CD4-positive, CD25-positive, alpha-beta regulatory T cell (primary cell): ENCODE data around the gene LRRC47. TPM values are rescaled to one million over a fixed set of nuclear protein-coding genes. Genes with fewer than 3 reads are reported as not detected.

Experiments used
- ATAC-seq, 2 donors: fragments of 150-1000 bp; cut with Tn5 transposase; one replicate each; pipeline ENCODE4 v1.10.0; 2021; ENCODE audit warnings: low read depth in 2 of 2, moderate number of reproducible peaks in 2 of 2, moderate library complexity in 1 of 2
- DNase-seq, 3 donors: peaks; one replicate each; pipeline versions ENCODE4 v3.0.0 to v3.0.0-alpha.2; 2012 to 2022; ENCODE audit warnings: mixed read lengths in 1 of 3
- H3K27ac ChIP-seq: one replicate; pipeline ENCODE4 v1.7.0; 2013; ENCODE audit warnings: mild to moderate bottlenecking, low read length; ENCODE audit not compliant: insufficient read depth, poor library complexity, severe bottlenecking
- H3K27me3 ChIP-seq: one replicate; pipeline ENCODE4 v1.7.0; 2013; ENCODE audit warnings: low read length; ENCODE audit not compliant: control insufficient read depth, insufficient read depth
- H3K36me3 ChIP-seq: one replicate; pipeline ENCODE4 v1.7.0; 2013; ENCODE audit warnings: mild to moderate bottlenecking, low read length, moderate library complexity; ENCODE audit not compliant: control insufficient read depth, insufficient read depth
- H3K4me1 ChIP-seq: 2 replicates; pipeline ENCODE4 v1.7.0; 2013; ENCODE audit warnings: mild to moderate bottlenecking, low read length; ENCODE audit not compliant: insufficient read depth, control insufficient read depth, poor library complexity, severe bottlenecking
- H3K4me3 ChIP-seq: one replicate; pipeline ENCODE4 v1.7.0; 2013; ENCODE audit warnings: low read depth, mild to moderate bottlenecking, low read length, moderate library complexity
- H3K9me3 ChIP-seq, 2 experiments: 1 replicate in 1 of 2; 2 replicates in 1 of 2; pipeline ENCODE4 v1.7.0; 2013; ENCODE audit warnings: low read length in 2 of 2, mild to moderate bottlenecking in 1 of 2, moderate library complexity in 1 of 2; ENCODE audit not compliant: control insufficient read depth in 2 of 2
- H3K27ac Mint-ChIP-seq, 3 donors: one replicate each; pipeline ENCODE4 v1.8.0; 2020 to 2022; ENCODE audit warnings: mild to moderate bottlenecking in 3 of 3, mixed read lengths in 3 of 3, moderate library complexity in 2 of 3
- H3K27me3 Mint-ChIP-seq: one replicate; pipeline ENCODE4 v1.8.0; 2022; ENCODE audit warnings: mild to moderate bottlenecking, mixed read lengths
- H3K36me3 Mint-ChIP-seq: one replicate; pipeline ENCODE4 v1.8.0; 2020; ENCODE audit warnings: mixed read lengths
- H3K4me1 Mint-ChIP-seq, 4 donors: one replicate each; pipeline ENCODE4 v1.8.0; 2020 to 2022; ENCODE audit warnings: mixed read lengths in 4 of 4, mild to moderate bottlenecking in 1 of 4
- H3K4me3 Mint-ChIP-seq, 4 donors: one replicate each; pipeline ENCODE4 v1.8.0; 2020 to 2022; ENCODE audit warnings: mild to moderate bottlenecking in 4 of 4, mixed read lengths in 4 of 4, moderate library complexity in 3 of 4
- H3K9me3 Mint-ChIP-seq, 7 donors: one replicate each; pipeline ENCODE4 v1.8.0; 2020 to 2022; ENCODE audit warnings: mixed read lengths in 7 of 7, mild to moderate bottlenecking in 3 of 7, moderate library complexity in 2 of 7
- polyA plus RNA-seq, 4 donors: library from polyadenylated mRNA; unstranded; fragments of 300-500 nt; fragmentation: Illumina TruSeq; gene quantifications; one replicate each; pipeline ENCODE4 v1.2.3, GENCODE V29; 2021
- total RNA-seq: library from RNA; stranded (reverse); gene quantifications from one replicate; pipeline ENCODE4 v1.2.3, GENCODE V29; 2022

Gene LRRC47
- total and polyA plus RNA-seq, 5 donors from 2014 or later: 22.0 to 33.9 (median 26.0) TPM

- no peaks in the 10 kb centered on the region for H3K27me3 ChIP-seq
- no peaks in the 10 kb centered on the region for H3K9me3 ChIP-seq
- no peak overlapping the region for H3K27ac ChIP-seq
- Mint-ChIP-seq H3K9me3 (peaks cover 0 to 1% (median 0%) of the 10 kb centered on the region in 7 donors), H3K27ac (no peak overlapping the region), H3K27me3 (no peaks in the 10 kb centered on the region), H3K4me1 (no peaks in the 10 kb centered on the region), H3K4me3 (no peak overlapping the region), H3K36me3 (no peaks in the 10 kb centered on the region)
- DNase-seq (no peak), ATAC-seq (no peak)
- no peaks in the 10 kb centered on the region for H3K36me3 ChIP-seq
- H3K4me3 ChIP-seq: no peak overlapping the region
- H3K4me1 ChIP-seq: no peaks in the 10 kb centered on the region
Measured at GRCh38 chr1:3730543-3731247, 65.6 kb downstream of the LRRC47 start.

GRCh38 chr1:3729594-3730542 lies 66.4 kb downstream of the LRRC47 start:
- Mint-ChIP-seq H3K4me1 (no peaks in the 10 kb centered on the region), H3K27me3 (no peaks in the 10 kb centered on the region), H3K36me3 (no peaks in the 10 kb centered on the region), H3K27ac (no peak overlapping the region), H3K4me3 (no peak overlapping the region), H3K9me3 (peaks cover 0 to 1% (median 0%) of the 10 kb centered on the region in 7 donors)
- Histone ChIP-seq H3K9me3 (no peaks in the 10 kb centered on the region), H3K27ac (no peak overlapping the region), H3K27me3 (no peaks in the 10 kb centered on the region), H3K36me3 (no peaks in the 10 kb centered on the region), H3K4me1 (no peaks in the 10 kb centered on the region), H3K4me3 (no peak overlapping the region)
- no peak for ATAC-seq
- DNase-seq: no peak

Other genes starting within 250 kb of the LRRC47 start
- gene MEGF6, start 185.0 kb downstream of the LRRC47 start, total RNA-seq: 123 TPM
- gene MEGF6, start 185.0 kb downstream of the LRRC47 start, polyA plus RNA-seq: 1 to 10 TPM; 4.7 to 9.8 (median 6.5) TPM
- 26.9 TPM for gene TPRG1L, start 171.5 kb downstream of the LRRC47 start, total RNA-seq
- 10 to 100 TPM; 34.3 to 35.9 (median 35.1) TPM for gene TPRG1L, start 171.5 kb downstream of the LRRC47 start, polyA plus RNA-seq
- 37.1 TPM for gene WRAP73, start 146.4 kb downstream of the LRRC47 start, total RNA-seq
- gene WRAP73, start 146.4 kb downstream of the LRRC47 start, polyA plus RNA-seq: 10 to 100 TPM; 27.9 to 36.5 (median 33.2) TPM
- gene TP73, start 144.0 kb downstream of the LRRC47 start, total RNA-seq: not detected
- gene TP73, start 144.0 kb downstream of the LRRC47 start, polyA plus RNA-seq: under 1 TPM in 2 of 4 donors, not detected in 2; 0.08 to 0.12 TPM
- not detected for gene CCDC27, start 44.0 kb downstream of the LRRC47 start, total RNA-seq
- not detected for gene CCDC27, start 44.0 kb downstream of the LRRC47 start, polyA plus RNA-seq
- 0.81 TPM for gene SMIM1, start 23.7 kb downstream of the LRRC47 start, total RNA-seq
- 1 to 10 TPM in 1 of 4 donors, under 1 TPM in 3; 0.62 to 1.2 (median 0.79) TPM for gene SMIM1, start 23.7 kb downstream of the LRRC47 start, polyA plus RNA-seq
- gene CEP104, start 60.7 kb upstream of the LRRC47 start, total RNA-seq: 42.3 TPM
- 10 to 100 TPM; 13.5 to 18.8 (median 14.5) TPM for gene CEP104, start 60.7 kb upstream of the LRRC47 start, polyA plus RNA-seq
- 15.4 TPM for gene DFFB, start 61.0 kb upstream of the LRRC47 start, total RNA-seq
- 10 to 100 TPM; 11.2 to 14.4 (median 12.6) TPM for gene DFFB, start 61.0 kb upstream of the LRRC47 start, polyA plus RNA-seq
- 15.4 TPM for gene C1orf174, start 103.8 kb upstream of the LRRC47 start, total RNA-seq
- gene C1orf174, start 103.8 kb upstream of the LRRC47 start, polyA plus RNA-seq: 10 to 100 TPM; 22.0 to 33.3 (median 26.9) TPM